Measurements from ENCODE around the gene ADAM10. TPM values are rescaled to one million over a fixed set of nuclear protein-coding genes. Genes with fewer than 3 reads are reported as not detected.

Gene ADAM10
- total and polyA plus RNA-seq, 8 donors: 6.1 to 96.2 (median 32.2) TPM

DNA sequence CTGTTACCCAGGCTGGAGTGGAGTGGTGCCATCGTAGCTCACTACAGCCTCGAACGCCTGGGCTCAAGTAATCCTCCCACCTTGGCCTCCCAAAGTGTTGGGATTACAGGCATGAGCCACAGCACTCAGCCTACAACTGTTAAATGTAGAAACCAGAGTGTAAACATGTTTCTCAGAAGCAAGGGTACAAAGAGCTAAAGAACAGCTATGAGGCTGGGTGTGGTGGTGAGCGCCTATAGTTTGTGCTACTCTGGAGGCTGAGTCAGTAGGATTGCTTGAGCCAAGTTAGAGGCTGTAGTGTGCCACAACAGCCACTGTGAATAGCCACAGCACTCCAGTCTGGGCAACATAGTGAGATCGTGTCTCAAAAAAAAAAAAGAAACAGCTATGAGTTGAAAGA lies 16.8 kb upstream of the ADAM10 start:
- Histone ChIP-seq H3K36me3 (no peaks in the 10 kb centered on the region), H3K9me3 (no peaks in the 10 kb centered on the region), H3K27me3 (no peaks in the 10 kb centered on the region), H3K27ac (no peak overlapping the region), H3K4me1 (peaks cover 0 to 7% (median 5%) of the 10 kb centered on the region in 3 donors), H3K4me3 (no peak overlapping the region)
- DNase-seq (no peak), FAIRE-seq (no peak), ATAC-seq (no peak)
- intact Hi-C loops (cut with DNase I): no loop called here
- WGBS, 2 donors: 97% methylated on average over 5 of the region's 5 CpGs
- TF ChIP-seq, protein P1, sequence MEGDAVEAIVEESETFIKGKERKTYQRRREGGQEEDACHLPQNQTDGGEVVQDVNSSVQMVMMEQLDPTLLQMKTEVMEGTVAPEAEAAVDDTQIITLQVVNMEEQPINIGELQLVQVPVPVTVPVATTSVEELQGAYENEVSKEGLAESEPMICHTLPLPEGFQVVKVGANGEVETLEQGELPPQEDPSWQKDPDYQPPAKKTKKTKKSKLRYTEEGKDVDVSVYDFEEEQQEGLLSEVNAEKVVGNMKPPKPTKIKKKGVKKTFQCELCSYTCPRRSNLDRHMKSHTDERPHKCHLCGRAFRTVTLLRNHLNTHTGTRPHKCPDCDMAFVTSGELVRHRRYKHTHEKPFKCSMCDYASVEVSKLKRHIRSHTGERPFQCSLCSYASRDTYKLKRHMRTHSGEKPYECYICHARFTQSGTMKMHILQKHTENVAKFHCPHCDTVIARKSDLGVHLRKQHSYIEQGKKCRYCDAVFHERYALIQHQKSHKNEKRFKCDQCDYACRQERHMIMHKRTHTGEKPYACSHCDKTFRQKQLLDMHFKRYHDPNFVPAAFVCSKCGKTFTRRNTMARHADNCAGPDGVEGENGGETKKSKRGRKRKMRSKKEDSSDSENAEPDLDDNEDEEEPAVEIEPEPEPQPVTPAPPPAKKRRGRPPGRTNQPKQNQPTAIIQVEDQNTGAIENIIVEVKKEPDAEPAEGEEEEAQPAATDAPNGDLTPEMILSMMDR (IDR thresholded peaks at IDR 0.05): no peak

DNA sequence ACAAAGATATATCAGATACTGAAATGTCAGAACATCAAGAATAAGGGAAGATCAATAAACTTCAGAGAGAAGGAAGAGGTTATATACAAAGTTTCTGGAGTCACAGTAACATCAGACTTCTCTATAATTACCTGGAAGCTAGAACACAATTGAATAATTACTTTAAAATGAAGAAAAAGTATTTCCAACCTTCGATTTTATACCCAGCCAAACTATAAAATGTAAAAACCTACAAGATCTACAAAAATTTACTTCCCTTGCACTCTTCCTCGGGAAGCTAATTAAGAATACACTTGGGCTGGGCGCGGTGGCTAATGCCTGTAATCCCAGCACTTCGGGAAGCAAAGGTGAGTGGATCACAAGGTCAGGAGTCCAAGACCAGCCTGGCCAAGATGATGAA lies 15.0 kb upstream of the ADAM10 start:
- ATAC-seq: no peak
- Histone ChIP-seq H3K9me3 (no peaks in the 10 kb centered on the region), H3K27me3 (no peaks in the 10 kb centered on the region), H3K4me1 (no peaks in the 10 kb centered on the region), H3K27ac (no peak overlapping the region), H3K36me3 (no peaks in the 10 kb centered on the region), H3K4me3 (no peak overlapping the region)
- 86 to 90% methylated on average over 5 of the region's 5 CpGs for WGBS, 2 donors
- DNase-seq: no peak
- TF ChIP-seq, protein P1 (IDR thresholded peaks at IDR 0.05): no peak
- FAIRE-seq: no peak
- intact Hi-C loops (cut with DNase I): no loop called here

GRCh38 chr15:58762731-58763130 lies 13.2 kb upstream of the ADAM10 start:
- Histone ChIP-seq H3K27me3 (no peaks in the 10 kb centered on the region), H3K27ac (no peak overlapping the region), H3K36me3 (no peaks in the 10 kb centered on the region), H3K4me1 (no peaks in the 10 kb centered on the region), H3K4me3 (no peak overlapping the region), H3K9me3 (no peaks in the 10 kb centered on the region)
- TF ChIP-seq, protein P1 (IDR thresholded peaks at IDR 0.05): no peak
- DNase-seq (no peak), FAIRE-seq (no peak), ATAC-seq (no peak)
- intact Hi-C loops (cut with DNase I): no loop called here
- WGBS, 2 donors: 89 to 92% methylated on average over 1 of the region's 1 CpG

- intact Hi-C loops (cut with DNase I): no loop called here
- TF ChIP-seq, protein P1 (IDR thresholded peaks at IDR 0.05): no peak
- H3K9me3 ChIP-seq: no peaks in the 10 kb centered on the region
- FAIRE-seq: no peak
- H3K36me3 ChIP-seq: no peaks in the 10 kb centered on the region
- DNase-seq: no peak
- no peak overlapping the region for H3K4me3 ChIP-seq
- no peaks in the 10 kb centered on the region for H3K27me3 ChIP-seq
- H3K27ac ChIP-seq: no peak overlapping the region
- ATAC-seq: no peak
- no peaks in the 10 kb centered on the region for H3K4me1 ChIP-seq
Measured at GRCh38 chr15:58762285-58762684, 12.8 kb upstream of the ADAM10 start.

DNA sequence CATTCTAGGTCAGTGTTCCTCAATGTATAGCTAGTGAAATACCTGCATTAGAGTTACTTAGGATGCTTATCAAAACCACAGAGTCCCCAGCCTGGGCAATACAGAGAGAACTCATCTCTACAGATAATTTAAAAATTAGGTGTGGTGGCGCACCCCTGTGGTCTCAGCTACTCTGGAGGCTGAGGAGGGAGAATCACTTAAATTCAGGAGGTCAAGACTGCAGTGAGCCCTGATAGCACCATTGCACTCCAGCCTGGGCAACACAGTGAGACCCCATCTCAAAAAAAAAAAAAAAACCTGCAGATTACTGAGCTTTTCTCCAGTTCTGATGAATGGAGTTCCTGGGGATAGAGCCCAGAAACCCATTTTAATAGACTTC lies 11.5 kb upstream of the ADAM10 start:
- 87 to 100% methylated on average over 1 of the region's 1 CpG for WGBS, 2 donors
- no peak for ATAC-seq
- H3K4me3 ChIP-seq: no peak overlapping the region
- TF ChIP-seq, protein P1 (IDR thresholded peaks at IDR 0.05): no peak
- FAIRE-seq: no peak
- H3K9me3 ChIP-seq: no peaks in the 10 kb centered on the region
- H3K27ac ChIP-seq: no peak overlapping the region
- no peaks in the 10 kb centered on the region for H3K36me3 ChIP-seq
- DNase-seq: no peak
- H3K27me3 ChIP-seq: no peaks in the 10 kb centered on the region
- intact Hi-C loops (cut with DNase I): no loop called here
- H3K4me1 ChIP-seq: no peaks in the 10 kb centered on the region

Data from pancreas (tissue), 10 donors.